MM.1S (cell line): ENCODE measurements around the gene SNX9.

Source experiments
- EZH2 ChIP-seq: fragments of 300-600 bp; sonication (generic); optimal IDR thresholded peaks from 2 replicates; pipeline ENCODE3; 2017; ENCODE audit warnings: low read depth, mild to moderate bottlenecking, antibody characterized with exemption, low read length, mixed read lengths
- EZH2phosphoT487 ChIP-seq: fragments of 300-600 bp; sonication (generic); IDR thresholded peaks from 2 replicates; pipeline ENCODE4 v1.6.1; 2018; ENCODE audit warnings: antibody characterized with exemption, low read length
- TF ChIP-seq, protein P1 (sequence below): fragments of 300-600 bp; sonication (generic); IDR thresholded peaks from 2 replicates; pipeline ENCODE4 v1.5.1; 2016; ENCODE audit warnings: antibody characterized with exemption, low read length, mixed read lengths

DNA sequence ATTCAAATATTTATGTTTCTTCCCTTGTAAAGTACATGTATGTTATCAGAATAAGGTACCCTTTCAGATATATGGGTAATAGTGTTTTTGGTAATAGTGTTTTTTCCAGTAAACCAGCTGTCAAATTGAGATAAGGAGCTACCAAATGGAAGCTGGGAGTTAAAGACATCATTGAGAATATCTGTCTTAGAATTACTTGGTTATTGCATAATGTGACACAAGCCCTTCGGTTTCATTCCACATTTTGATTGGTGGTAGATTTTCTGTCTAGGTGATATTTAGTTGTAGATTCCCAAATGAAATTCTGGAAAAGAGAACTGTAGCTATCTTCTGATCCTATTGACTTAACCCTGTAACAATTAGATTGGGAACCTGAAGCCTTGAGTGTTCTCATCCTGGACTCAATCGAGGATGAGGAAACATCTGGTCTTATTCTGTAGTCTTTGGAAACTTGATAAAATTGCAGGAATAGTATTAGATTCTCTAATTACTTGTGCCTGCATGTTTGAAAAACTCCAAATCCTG is 83.6 kb downstream of the SNX9 start:
- TF ChIP-seq, protein P1, sequence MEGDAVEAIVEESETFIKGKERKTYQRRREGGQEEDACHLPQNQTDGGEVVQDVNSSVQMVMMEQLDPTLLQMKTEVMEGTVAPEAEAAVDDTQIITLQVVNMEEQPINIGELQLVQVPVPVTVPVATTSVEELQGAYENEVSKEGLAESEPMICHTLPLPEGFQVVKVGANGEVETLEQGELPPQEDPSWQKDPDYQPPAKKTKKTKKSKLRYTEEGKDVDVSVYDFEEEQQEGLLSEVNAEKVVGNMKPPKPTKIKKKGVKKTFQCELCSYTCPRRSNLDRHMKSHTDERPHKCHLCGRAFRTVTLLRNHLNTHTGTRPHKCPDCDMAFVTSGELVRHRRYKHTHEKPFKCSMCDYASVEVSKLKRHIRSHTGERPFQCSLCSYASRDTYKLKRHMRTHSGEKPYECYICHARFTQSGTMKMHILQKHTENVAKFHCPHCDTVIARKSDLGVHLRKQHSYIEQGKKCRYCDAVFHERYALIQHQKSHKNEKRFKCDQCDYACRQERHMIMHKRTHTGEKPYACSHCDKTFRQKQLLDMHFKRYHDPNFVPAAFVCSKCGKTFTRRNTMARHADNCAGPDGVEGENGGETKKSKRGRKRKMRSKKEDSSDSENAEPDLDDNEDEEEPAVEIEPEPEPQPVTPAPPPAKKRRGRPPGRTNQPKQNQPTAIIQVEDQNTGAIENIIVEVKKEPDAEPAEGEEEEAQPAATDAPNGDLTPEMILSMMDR, result no peak
- no peak for TF ChIP-seq EZH2
- TF ChIP-seq EZH2phosphoT487, result no peak
